ENCODE measurements around the gene NEU2. TPM values are rescaled to one million over a fixed set of nuclear protein-coding genes. Genes with fewer than 3 reads are reported as not detected.
"Not testable (repeated sequence)": the region's sequence is repeated elsewhere in the genome, so short reads cannot be mapped to it uniquely, and the experiment has no call there.

Gene NEU2
- total RNA-seq, 1 donor: not detected

DNA sequence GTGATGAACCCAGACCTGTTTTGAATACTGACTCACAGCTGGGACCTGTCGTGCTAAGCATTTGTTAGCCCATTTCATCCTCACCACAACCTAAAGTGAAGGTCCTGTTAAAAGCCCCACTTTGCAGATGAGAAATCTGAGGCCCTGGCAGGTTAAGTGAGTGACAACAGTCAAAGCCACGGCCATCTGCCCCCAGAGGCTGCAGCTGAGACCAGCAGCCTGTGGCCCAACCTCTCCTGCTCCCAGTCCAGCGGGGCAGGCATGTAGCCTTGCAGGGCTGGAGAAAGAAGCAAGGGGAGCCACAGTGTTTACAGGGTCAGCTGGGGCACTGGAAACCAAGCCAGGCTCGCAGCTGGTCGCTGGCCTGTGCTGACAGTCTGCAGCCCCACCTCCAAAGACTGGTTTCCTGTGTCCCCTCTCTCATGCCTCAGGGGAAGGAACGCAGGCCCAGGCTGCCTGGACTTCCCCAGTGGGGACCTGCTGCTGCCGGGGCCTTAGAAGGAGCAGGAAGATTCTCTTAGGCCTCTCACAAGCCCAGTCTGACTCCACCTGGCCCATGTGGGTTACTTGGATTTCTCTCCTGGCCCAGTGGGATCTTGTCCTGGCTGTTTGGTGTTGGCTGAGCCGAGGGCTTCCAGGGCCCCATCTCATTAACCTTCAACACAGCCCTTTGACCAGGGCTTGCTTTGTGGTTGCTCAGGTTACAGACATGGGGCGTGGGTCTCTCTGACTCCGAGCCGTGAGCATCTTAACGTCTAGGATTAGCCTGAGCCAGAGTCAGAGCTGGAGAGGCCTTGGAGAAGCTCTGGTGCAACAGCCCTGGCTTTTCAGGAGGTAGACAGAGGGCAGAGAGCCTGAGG lies 29.3 kb downstream of the NEU2 start:
- TF ChIP-seq, protein P1, sequence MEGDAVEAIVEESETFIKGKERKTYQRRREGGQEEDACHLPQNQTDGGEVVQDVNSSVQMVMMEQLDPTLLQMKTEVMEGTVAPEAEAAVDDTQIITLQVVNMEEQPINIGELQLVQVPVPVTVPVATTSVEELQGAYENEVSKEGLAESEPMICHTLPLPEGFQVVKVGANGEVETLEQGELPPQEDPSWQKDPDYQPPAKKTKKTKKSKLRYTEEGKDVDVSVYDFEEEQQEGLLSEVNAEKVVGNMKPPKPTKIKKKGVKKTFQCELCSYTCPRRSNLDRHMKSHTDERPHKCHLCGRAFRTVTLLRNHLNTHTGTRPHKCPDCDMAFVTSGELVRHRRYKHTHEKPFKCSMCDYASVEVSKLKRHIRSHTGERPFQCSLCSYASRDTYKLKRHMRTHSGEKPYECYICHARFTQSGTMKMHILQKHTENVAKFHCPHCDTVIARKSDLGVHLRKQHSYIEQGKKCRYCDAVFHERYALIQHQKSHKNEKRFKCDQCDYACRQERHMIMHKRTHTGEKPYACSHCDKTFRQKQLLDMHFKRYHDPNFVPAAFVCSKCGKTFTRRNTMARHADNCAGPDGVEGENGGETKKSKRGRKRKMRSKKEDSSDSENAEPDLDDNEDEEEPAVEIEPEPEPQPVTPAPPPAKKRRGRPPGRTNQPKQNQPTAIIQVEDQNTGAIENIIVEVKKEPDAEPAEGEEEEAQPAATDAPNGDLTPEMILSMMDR (IDR thresholded peaks at IDR 0.05; ENCODE audit: insufficient read depth, low read length): peak; percentile 27
- DNase-seq (ENCODE audit: low read depth): no peak
- no peak overlapping the region for H3K4me3 ChIP-seq (ENCODE audit: low read depth, low read length)

DNA sequence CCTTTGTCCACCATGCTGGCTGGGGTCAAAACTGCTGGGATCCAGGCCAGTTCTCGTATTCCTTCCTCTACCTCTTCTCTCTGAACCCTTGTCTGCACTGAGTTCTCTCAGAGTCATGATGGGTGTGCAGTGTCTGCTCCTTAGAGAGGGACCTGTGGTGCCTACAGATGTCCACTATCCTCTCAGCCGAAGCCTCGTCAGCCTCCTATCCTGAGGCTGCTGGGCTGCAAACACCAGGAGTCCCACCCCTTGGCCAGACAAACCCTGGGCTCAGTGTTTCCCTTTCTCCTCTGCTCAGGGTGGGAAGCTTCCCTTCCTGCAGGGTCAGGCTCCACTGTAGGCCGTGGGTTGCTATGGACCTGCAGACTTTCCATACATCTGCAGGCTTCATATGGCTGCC lies 30.0 kb downstream of the NEU2 start:
- H3K4me3 ChIP-seq (ENCODE audit: low read depth, low read length): no peak overlapping the region
- no peak for DNase-seq (ENCODE audit: low read depth)
- TF ChIP-seq, protein P1 (IDR thresholded peaks at IDR 0.05; ENCODE audit: insufficient read depth, low read length): no peak

DNA sequence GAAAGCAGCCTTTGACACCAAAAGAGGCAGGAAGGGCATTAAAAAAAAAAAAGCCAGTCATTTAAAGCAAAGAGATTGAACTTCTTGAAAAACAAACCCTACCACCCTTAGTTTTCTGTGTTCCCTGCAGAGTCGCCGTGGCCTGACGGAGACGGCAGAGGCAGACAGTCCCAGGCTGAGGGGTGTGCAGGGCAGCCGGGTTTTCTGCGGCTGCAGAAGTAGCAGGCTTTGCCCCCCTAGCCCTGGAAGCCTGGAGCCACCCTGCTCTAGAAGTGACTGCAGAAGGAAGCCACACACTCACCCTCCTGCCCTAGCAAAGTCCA lies 30.4 kb downstream of the NEU2 start:
- DNase-seq (ENCODE audit: low read depth): no peak
- TF ChIP-seq, protein P1 (IDR thresholded peaks at IDR 0.05; ENCODE audit: insufficient read depth, low read length): no peak
- no peak overlapping the region for H3K4me3 ChIP-seq (ENCODE audit: low read depth, low read length)

DNA sequence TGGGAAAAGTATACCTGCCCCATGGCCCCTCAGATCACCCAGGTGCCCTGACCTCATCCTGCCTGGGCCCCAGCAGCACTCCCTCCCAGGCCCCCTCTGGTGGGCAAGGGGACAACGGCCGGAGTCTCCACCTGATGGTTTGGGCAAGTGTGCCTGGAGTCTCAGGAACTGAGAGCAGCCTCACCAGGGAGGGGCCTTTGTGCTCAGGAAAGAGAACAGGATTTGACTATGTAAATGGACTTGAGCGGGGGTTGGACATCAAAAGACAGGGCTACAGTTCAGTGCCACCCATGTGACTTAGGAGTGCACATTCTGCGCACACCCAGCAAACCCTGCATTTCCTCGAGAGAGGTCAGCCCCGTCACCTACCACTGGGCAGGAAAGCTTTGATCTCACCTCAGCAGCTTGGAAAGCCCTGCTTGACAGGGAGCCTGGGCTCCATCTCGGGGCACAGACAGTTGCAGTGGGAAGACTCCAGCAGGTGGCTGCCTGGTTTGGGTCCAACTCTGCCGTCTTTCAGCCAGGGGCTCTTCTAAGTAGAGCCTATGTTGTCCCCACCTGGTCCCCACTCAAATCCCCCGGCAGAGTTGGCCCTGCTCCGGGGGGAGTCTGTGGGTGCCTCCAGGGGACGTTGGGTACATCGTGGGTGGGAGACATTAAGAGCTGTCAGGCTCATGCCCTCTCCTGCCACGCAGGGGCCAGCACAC lies 30.9 kb downstream of the NEU2 start:
- no peak overlapping the region for H3K4me3 ChIP-seq (ENCODE audit: low read depth, low read length)
- TF ChIP-seq, protein P1 (IDR thresholded peaks at IDR 0.05; ENCODE audit: insufficient read depth, low read length): no peak
- DNase-seq (ENCODE audit: low read depth): no peak

DNA sequence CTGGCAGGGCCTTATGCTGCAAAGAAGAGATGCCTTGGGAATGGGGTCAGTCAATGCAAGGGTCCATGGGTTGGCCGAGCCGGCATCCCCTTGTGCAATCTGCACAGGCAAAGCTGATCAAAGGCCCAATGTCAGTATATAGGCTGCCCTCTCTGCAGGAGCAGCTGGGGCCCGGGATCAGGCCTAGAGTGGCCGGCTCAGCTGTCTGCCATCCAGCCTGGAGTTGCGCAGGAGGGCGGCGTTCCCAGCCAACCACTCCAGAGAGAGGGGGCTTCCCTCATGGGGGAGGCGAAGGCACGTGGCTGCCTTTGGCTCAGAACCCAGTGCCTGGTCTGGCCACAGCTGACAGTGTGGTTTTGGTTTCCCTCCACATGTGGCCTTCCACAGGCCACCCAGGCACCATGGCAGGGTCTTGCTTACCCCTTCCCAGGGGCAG lies 31.5 kb downstream of the NEU2 start:
- no peak for DNase-seq (ENCODE audit: low read depth)
- TF ChIP-seq, protein P1 (IDR thresholded peaks at IDR 0.05; ENCODE audit: insufficient read depth, low read length): no peak

DNA sequence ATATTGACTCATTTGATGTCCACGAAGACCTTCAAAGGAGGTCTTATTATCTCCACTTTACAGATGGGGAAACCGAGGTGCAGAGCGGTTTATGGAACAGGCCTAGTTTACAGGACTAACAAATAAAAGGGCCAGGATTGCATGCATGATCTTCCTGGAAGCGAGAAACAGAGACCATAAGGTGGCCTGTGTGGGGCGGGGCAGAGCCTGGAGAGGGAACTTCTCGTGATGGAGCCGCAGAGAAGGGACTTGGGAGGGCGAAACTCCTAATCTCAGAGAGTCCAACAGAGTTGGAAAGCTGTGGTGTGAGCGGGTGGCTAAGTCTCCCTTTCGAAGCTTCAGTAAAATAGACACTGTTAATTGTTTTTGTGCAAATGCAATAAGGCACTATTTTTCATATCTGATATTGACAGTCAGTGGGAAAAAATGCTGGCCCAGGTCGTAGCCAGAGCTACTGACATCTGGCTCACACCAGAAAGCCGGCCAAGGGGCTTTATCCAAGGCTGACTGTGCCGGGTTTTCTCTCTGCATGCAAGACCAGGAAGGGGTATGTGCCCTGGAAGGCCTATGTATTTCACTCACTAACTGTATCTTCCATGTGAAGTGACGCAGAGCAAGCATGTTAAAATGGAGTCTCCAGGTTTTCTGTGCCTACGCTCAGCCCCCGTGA lies 32.2 kb downstream of the NEU2 start:
- TF ChIP-seq, protein P1 (IDR thresholded peaks at IDR 0.05; ENCODE audit: insufficient read depth, low read length): no peak
- DNase-seq (ENCODE audit: low read depth): peak; percentile 47
- no peak overlapping the region for H3K4me3 ChIP-seq (ENCODE audit: low read depth, low read length)

More for the DNA sequence above, 31.5 kb downstream of the NEU2 start:
- H3K4me3 ChIP-seq (ENCODE audit: low read depth, low read length): no peak overlapping the region

DNA sequence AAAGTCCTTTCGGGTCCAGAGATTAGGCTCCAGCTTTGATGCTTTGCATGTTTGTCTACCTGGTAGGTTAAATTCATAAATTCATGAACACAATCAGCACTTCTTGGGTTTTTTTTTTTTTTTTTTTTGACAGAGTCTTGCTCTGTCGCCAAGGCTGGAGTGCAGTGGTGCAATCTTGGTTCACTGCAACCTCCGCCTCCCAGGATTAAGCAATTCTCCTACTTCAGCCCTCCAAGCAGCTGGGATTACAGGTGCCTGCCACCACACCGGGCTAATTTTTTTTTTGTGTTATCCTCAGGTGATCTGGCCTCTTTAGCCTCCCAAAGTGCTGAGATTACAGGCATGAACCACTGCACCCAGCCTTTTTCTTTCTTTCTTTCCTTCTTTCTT lies 32.7 kb downstream of the NEU2 start:
- peak; percentile 24 for DNase-seq (ENCODE audit: low read depth)
- not testable (repeated sequence) for H3K4me3 ChIP-seq (ENCODE audit: low read depth, low read length)
